Ecto neural progenitor cell (in vitro differentiated cells): ENCODE results near the gene CDKN2B-AS1.

Experiments
- DNase-seq: peaks from one replicate; pipeline ENCODE4 v3.0.0-alpha.2; 2018; ENCODE audit warnings: low spot score

The CDKN2B-AS1 gene

GRCh38 chr9:22084336-22085035 is 89.9 kb downstream of the CDKN2B-AS1 start:
- no peak for DNase-seq

GRCh38 chr9:22088053-22088716 is 93.6 kb downstream of the CDKN2B-AS1 start:
- DNase-seq: no peak

- DNase-seq: no peak
Observed at GRCh38 chr9:22088717-22089061, 94.1 kb downstream of the CDKN2B-AS1 start.

- no peak for DNase-seq
Observed at GRCh38 chr9:22097707-22098106, 103.1 kb downstream of the CDKN2B-AS1 start.

- no peak for DNase-seq
Observed at GRCh38 chr9:22098643-22099332, 104.2 kb downstream of the CDKN2B-AS1 start.

- DNase-seq: no peak
Observed at GRCh38 chr9:22100626-22101025, 106.0 kb downstream of the CDKN2B-AS1 start.

GRCh38 chr9:22102146-22103053 is 107.8 kb downstream of the CDKN2B-AS1 start:
- DNase-seq: no peak

GRCh38 chr9:22103685-22104575 is 109.3 kb downstream of the CDKN2B-AS1 start:
- no peak for DNase-seq

GRCh38 chr9:22105005-22105722 is 110.6 kb downstream of the CDKN2B-AS1 start:
- no peak for DNase-seq

GRCh38 chr9:22107202-22108045 is 112.8 kb downstream of the CDKN2B-AS1 start:
- DNase-seq: no peak

- no peak for DNase-seq
Observed at GRCh38 chr9:22108581-22109370, 114.2 kb downstream of the CDKN2B-AS1 start.

GRCh38 chr9:22111176-22111953 is 116.8 kb downstream of the CDKN2B-AS1 start:
- DNase-seq: no peak

GRCh38 chr9:22111954-22112247 is 117.3 kb downstream of the CDKN2B-AS1 start:
- DNase-seq: no peak

GRCh38 chr9:22112870-22113821 is 118.6 kb downstream of the CDKN2B-AS1 start:
- DNase-seq: no peak

GRCh38 chr9:22114956-22115355 is 120.4 kb downstream of the CDKN2B-AS1 start:
- no peak for DNase-seq

- no peak for DNase-seq
Observed at GRCh38 chr9:22116758-22117157, 122.2 kb downstream of the CDKN2B-AS1 start.
